NT2/D1 (cell line): ENCODE results near the gene ZKSCAN2.

Experiments
- SUZ12 ChIP-seq: IDR thresholded peaks from 2 replicates; pipeline ENCODE4 v1.6.1; 2011; ENCODE audit not compliant: insufficient read length, insufficient read depth; ENCODE audit errors: extremely low read depth
- YY1 ChIP-seq: IDR thresholded peaks from 2 replicates; pipeline ENCODE4 v1.6.1; 2011; ENCODE audit not compliant: insufficient read length, insufficient read depth
- ZNF274 ChIP-seq: IDR thresholded peaks from 2 replicates; pipeline ENCODE4 v1.6.1; 2011; ENCODE audit warnings: mild to moderate bottlenecking, low read depth, low read length

- TF ChIP-seq YY1 (no peak), SUZ12 (no peak), ZNF274 (no peak)
Observed at GRCh38 chr16:25198021-25198420, 59.6 kb downstream of the ZKSCAN2 start.
